IMR-90 (cell line): Measurements from ENCODE around the gene ABHD17C. TPM values are rescaled to one million over a fixed set of nuclear protein-coding genes. Genes with fewer than 3 reads are reported as not detected.
A peak's percentile ranks its signal among the peaks of the same experiment; 100 is the strongest.

Source experiments
- ATAC-seq: fragments of 200-7000 bp; cut with Tn5 transposase; 2 replicates; pipeline ENCODE4 v1.9.1; 2020; ENCODE audit warnings: low read depth, mild to moderate bottlenecking, moderate library complexity
- BruUV-seq: library from RNA; stranded (reverse); fragments of 400-500 nt; replicated peaks from 2 replicates; lab custom pipeline; 2021; lab: Mats Ljungman, UMichigan
- CTCF ChIA-PET: fragments of 300-600 bp; formaldehyde crosslinking; extraction: SDS; loops from one replicate; lab custom pipeline; 2021; ENCODE audit warnings: antibody characterized with exemption; lab: Yijun Ruan, JAX
- POLR2A ChIA-PET: fragments of 300-600 bp; sonication (Branson Sonifier 250); formaldehyde crosslinking; loops from one replicate; lab custom pipeline; 2022; ENCODE audit warnings: antibody characterized with exemption; ENCODE audit not compliant: unreplicated experiment; lab: Charles Lee
- DNase-seq: peaks from one replicate; pipeline ENCODE4 v3.0.0; 2013
- H2AFZ ChIP-seq: replicated peaks from 2 replicates; pipeline ENCODE3; 2013; ENCODE audit warnings: low read length, mild to moderate bottlenecking; ENCODE audit not compliant: poor library complexity
- H2AK5ac ChIP-seq: 2 replicates; pipeline ENCODE4 v1.6.1; 2013; ENCODE audit warnings: low read depth, low read length, inconsistent platforms
- H2AK9ac ChIP-seq: replicated peaks from 2 replicates; pipeline ENCODE3; 2013; ENCODE audit warnings: mild to moderate bottlenecking, low read depth, low read length, moderate library complexity; ENCODE audit not compliant: poor library complexity
- H2BK120ac ChIP-seq: 2 replicates; pipeline ENCODE4 v1.6.1; 2013; ENCODE audit warnings: low read depth, low read length, inconsistent platforms
- H2BK15ac ChIP-seq: 3 replicates; pipeline ENCODE4 v1.6.1; 2013; ENCODE audit warnings: low read depth, low read length, inconsistent platforms
- H2BK20ac ChIP-seq: 2 replicates; pipeline ENCODE4 v1.6.1; 2013; ENCODE audit warnings: low read depth, mild to moderate bottlenecking, inconsistent platforms, low read length, moderate library complexity
- H2BK5ac ChIP-seq: 2 replicates; pipeline ENCODE4 v1.6.1; 2013; ENCODE audit warnings: mild to moderate bottlenecking, low read depth, low read length, inconsistent platforms; ENCODE audit not compliant: poor library complexity, severe bottlenecking
- H3K14ac ChIP-seq: replicated peaks from 2 replicates; pipeline ENCODE4 v1.6.1; 2013; ENCODE audit warnings: low read depth, low read length, inconsistent platforms
- H3K18ac ChIP-seq: 2 replicates; pipeline ENCODE4 v1.6.1; 2013; ENCODE audit warnings: low read depth, low read length, control low read depth
- H3K23ac ChIP-seq: 2 replicates; pipeline ENCODE4 v1.6.1; 2013; ENCODE audit warnings: low read depth, low read length, inconsistent platforms
- H3K27ac ChIP-seq: 2 replicates; pipeline ENCODE4 v1.5.1; 2013; ENCODE audit warnings: mild to moderate bottlenecking, control low read depth, low read length; ENCODE audit not compliant: insufficient read depth
- H3K27me3 ChIP-seq: 2 replicates; pipeline ENCODE4 v1.6.1; 2013; ENCODE audit warnings: low read length; ENCODE audit not compliant: control insufficient read depth, insufficient read depth
- H3K36me3 ChIP-seq: 2 replicates; pipeline ENCODE4 v1.6.1; 2013; ENCODE audit warnings: low read length, mixed read lengths; ENCODE audit not compliant: control insufficient read depth, insufficient read depth
- H3K4ac ChIP-seq: 2 replicates; pipeline ENCODE4 v1.6.1; 2013; ENCODE audit warnings: low read depth, low read length, inconsistent platforms
- H3K4me1 ChIP-seq: 2 replicates; pipeline ENCODE4 v1.6.1; 2013; ENCODE audit warnings: low read length, mixed read lengths; ENCODE audit not compliant: control insufficient read depth, insufficient read depth
- H3K4me2 ChIP-seq: 2 replicates; pipeline ENCODE4 v1.6.1; 2013; ENCODE audit warnings: low read depth, mild to moderate bottlenecking, control low read depth, low read length, moderate library complexity
- H3K4me3 ChIP-seq: 2 replicates; pipeline ENCODE4 v1.5.1; 2013; ENCODE audit warnings: low read depth, mild to moderate bottlenecking, control low read depth, low read length, moderate library complexity; ENCODE audit not compliant: insufficient read depth
- H3K56ac ChIP-seq: 2 replicates; pipeline ENCODE4 v1.6.1; 2013; ENCODE audit warnings: low read length, inconsistent platforms; ENCODE audit not compliant: insufficient read depth; ENCODE audit errors: extremely low read depth
- H3K79me1 ChIP-seq, 2 experiments: 2 replicates each; pipeline ENCODE4 v1.6.1; 2013; ENCODE audit warnings: low read length in 2 of 2, inconsistent platforms in 1 of 2, low read depth in 1 of 2
- H3K9ac ChIP-seq: 2 replicates; pipeline ENCODE4 v1.6.1; 2013; ENCODE audit warnings: low read depth, low read length, control low read depth
- H3K9me1 ChIP-seq: 2 replicates; pipeline ENCODE4 v1.6.1; 2013; ENCODE audit warnings: low read length, inconsistent platforms; ENCODE audit not compliant: insufficient read depth
- H3K9me3 ChIP-seq: 2 replicates; pipeline ENCODE4 v1.6.1; 2013; ENCODE audit warnings: low read length; ENCODE audit not compliant: control insufficient read depth, insufficient read depth
- H4K20me1 ChIP-seq: 2 replicates; pipeline ENCODE4 v1.6.1; 2013; ENCODE audit warnings: low read length, inconsistent platforms; ENCODE audit not compliant: insufficient read depth
- H4K5ac ChIP-seq: 2 replicates; pipeline ENCODE4 v1.6.1; 2013; ENCODE audit warnings: mild to moderate bottlenecking, low read depth, low read length, control low read depth
- H4K8ac ChIP-seq, 2 experiments: 2 replicates each; pipeline ENCODE4 v1.6.1; 2013; ENCODE audit warnings: low read depth in 2 of 2, low read length in 2 of 2, control low read depth in 1 of 2, inconsistent platforms in 1 of 2
- H4K91ac ChIP-seq: 2 replicates; pipeline ENCODE4 v1.6.1; 2013; ENCODE audit warnings: low read depth, low read length, inconsistent platforms; ENCODE audit not compliant: insufficient read depth
- BHLHE40 ChIP-seq: fragments of 150-350 bp; IDR thresholded peaks from 2 replicates; pipeline ENCODE4 v1.6.1; 2016; ENCODE audit warnings: mild to moderate bottlenecking, low read depth, low read length
- CEBPB ChIP-seq: IDR thresholded peaks from 2 replicates; pipeline ENCODE4 v1.6.1; 2012; ENCODE audit warnings: low read depth, low read length, improper control_type of control experiment
- CHD1 ChIP-seq: IDR thresholded peaks from 2 replicates; pipeline ENCODE4 v1.6.1; 2012; ENCODE audit warnings: low read depth, low read length, improper control_type of control experiment
- CTCF ChIP-seq: conservative IDR thresholded peaks from 2 replicates; pipeline ENCODE4 v1.5.1; 2012; ENCODE audit warnings: mild to moderate bottlenecking, low read depth, low read length, improper control_type of control experiment
- ELK1 ChIP-seq: fragments of 150-350 bp; IDR thresholded peaks from 2 replicates; pipeline ENCODE4 v1.6.1; 2016; ENCODE audit warnings: low read depth, mild to moderate bottlenecking, low read length, moderate library complexity, borderline replicate concordance
- FOS ChIP-seq: fragments of 150-350 bp; IDR thresholded peaks from 2 replicates; pipeline ENCODE4 v1.6.1; 2016; ENCODE audit warnings: low read depth, low read length
- MAFK ChIP-seq: IDR thresholded peaks from 2 replicates; pipeline ENCODE4 v1.6.1; 2012; ENCODE audit warnings: low read depth, low read length, improper control_type of control experiment
- MAZ ChIP-seq: IDR thresholded peaks from 2 replicates; pipeline ENCODE4 v1.6.1; 2012; ENCODE audit warnings: low read depth, mild to moderate bottlenecking, low read length, improper control_type of control experiment, moderate library complexity, borderline replicate concordance
- MXI1 ChIP-seq: IDR thresholded peaks from 2 replicates; pipeline ENCODE4 v1.6.1; 2012; ENCODE audit warnings: low read depth, mild to moderate bottlenecking, low read length, moderate library complexity, borderline replicate concordance
- NFE2L2 ChIP-seq: fragments of 150-350 bp; IDR thresholded peaks from 2 replicates; pipeline ENCODE4 v1.6.1; 2016; ENCODE audit warnings: low read depth, mild to moderate bottlenecking, low read length
- POLR2A ChIP-seq: IDR thresholded peaks from 2 replicates; pipeline ENCODE4 v1.6.1; 2012; ENCODE audit warnings: mild to moderate bottlenecking, low read depth, low read length
- RAD21 ChIP-seq: IDR thresholded peaks from 2 replicates; pipeline ENCODE4 v1.6.1; 2012; ENCODE audit warnings: low read length, improper control_type of control experiment
- RCOR1 ChIP-seq: IDR thresholded peaks from 2 replicates; pipeline ENCODE4 v1.6.1; 2012; ENCODE audit warnings: mild to moderate bottlenecking, low read length, improper control_type of control experiment; ENCODE audit not compliant: insufficient replicate concordance
- RFX5 ChIP-seq: IDR thresholded peaks from 2 replicates; pipeline ENCODE4 v1.8.0; 2012; ENCODE audit warnings: low read depth, mild to moderate bottlenecking, low read length, moderate library complexity
- SMC3 ChIP-seq: fragments of 150-350 bp; IDR thresholded peaks from 2 replicates; pipeline ENCODE4 v1.6.1; 2016; ENCODE audit warnings: low read depth, mild to moderate bottlenecking, antibody characterized with exemption, low read length, moderate library complexity
- USF2 ChIP-seq: fragments of 150-350 bp; IDR thresholded peaks from 2 replicates; pipeline ENCODE4 v1.6.1; 2017; ENCODE audit warnings: mild to moderate bottlenecking, antibody characterized with exemption, low read length, low read depth
- WGBS, 2 experiments: methylation state at CpG; one replicate each; pipeline versions ENCODE4 v1.1.5 to v1.1.7; 2013; ENCODE audit warnings: missing lambda C conversion rate in 2 of 2; ENCODE audit not compliant: insufficient read length in 1 of 2; ENCODE audit errors: extremely low coverage in 2 of 2; 5-methylcytosine and 5-hydroxymethylcytosine counted together
- dilution Hi-C: fragments of 300-500 bp; cut with HindIII; formaldehyde crosslinking; loops from one replicate; pipeline ENCODE4 v1.14.3; 2018; ENCODE audit warnings: low sequenced_read_pairs; ENCODE audit not compliant: unreplicated experiment
- in situ Hi-C: fragments of 300-500 bp; cut with MboI; formaldehyde crosslinking; loops from 3 replicates; pipeline ENCODE4 v1.14.3; 2019; ENCODE audit warnings: low sequenced_read_pairs, inconsistent platforms, mixed read lengths
- intact Hi-C: fragments of 100-400 bp; cut with micrococcal nuclease; formaldehyde crosslinking; loops from 2 replicates; pipeline ENCODE4 v1.10.0; 2022
- polyA plus RNA-seq, 3 experiments: library from polyadenylated mRNA; depleted of rRNA; stranded (reverse); fragments of >200 nt; gene quantifications; 2 replicates each; pipeline ENCODE4 v1.2.3, GENCODE V29; 2012; ENCODE audit warnings: low replicate concordance in 1 of 3
- total RNA-seq: library from RNA; depleted of rRNA; stranded (reverse); fragments of >200 nt; gene quantifications from 2 replicates; pipeline ENCODE4 v1.2.3, GENCODE V29; 2012

Gene ABHD17C
- total and polyA plus RNA-seq, 2 of the 4 experiments (the other 2 are of a cell fraction), result 5.4 to 10.3 TPM

- intact Hi-C loops, result no loop called here
These were observed 9.5 kb upstream of the ABHD17C start for GRCh38 chr15:80685628-80686027.

More at GRCh38 chr15:80685628-80686027, 9.5 kb upstream of the ABHD17C start:
- in situ Hi-C loops, result loop anchor here (5.0 kb wide), 1 partner anchor 48 kb away; no protein-coding TSS in a partner anchor
- H2AK5ac ChIP-seq, result no peak overlapping the region
- CTCF ChIA-PET, result no interaction called here
- H3K23ac ChIP-seq, result no peak overlapping the region
- no peak overlapping the region for H2BK15ac ChIP-seq
- peak overlapping the region; percentile 53; the same call in 1 of the 2 replicates for H3K14ac ChIP-seq
- BruUV-seq, result no TSS peak
- no peak overlapping the region for H4K5ac ChIP-seq
- H4K8ac ChIP-seq, result no peak overlapping the region
- H3K79me1 ChIP-seq, result peaks cover 0 to 2% of the 10 kb centered on the region in 2 experiments; a peak in 1 of 4 replicates
- H2BK5ac ChIP-seq, result no peak overlapping the region
- no peaks in the 10 kb centered on the region for H3K9me3 ChIP-seq
- H3K4me3 ChIP-seq, result no peak overlapping the region
- DNase-seq (no peak), ATAC-seq (no peak)
- H3K56ac ChIP-seq, result no peak overlapping the region
- peaks cover 3% of the 10 kb centered on the region; the same call in 1 of the 2 replicates for H3K27me3 ChIP-seq
- H2AK9ac ChIP-seq, result no peak overlapping the region
- TF ChIP-seq MXI1, result no peak
- no peak for TF ChIP-seq MAFK
- no peak for TF ChIP-seq USF2
- TF ChIP-seq RFX5, result no peak
- no peak for TF ChIP-seq SMC3
- TF ChIP-seq CHD1, result no peak
- TF ChIP-seq MAZ, result no peak
- TF ChIP-seq FOS, result no peak
- TF ChIP-seq RAD21, result no peak
- TF ChIP-seq BHLHE40, result no peak
- TF ChIP-seq ELK1, result no peak
- no peak for TF ChIP-seq CEBPB
- TF ChIP-seq RCOR1, result no peak
- no peak for TF ChIP-seq NFE2L2
- TF ChIP-seq CTCF, result no peak
- no peak for TF ChIP-seq POLR2A
- no peak overlapping the region for H3K18ac ChIP-seq
- no peak overlapping the region for H3K4ac ChIP-seq
- no peaks in the 10 kb centered on the region for H3K4me1 ChIP-seq
- H4K91ac ChIP-seq, result no peak overlapping the region
- no peak overlapping the region for H2BK120ac ChIP-seq
- no peak overlapping the region for H3K27ac ChIP-seq
- H3K4me2 ChIP-seq, result no peak overlapping the region
- H2AFZ ChIP-seq, result no peak overlapping the region
- POLR2A ChIA-PET, result no interaction called here
- no peak overlapping the region for H2BK20ac ChIP-seq
- no peaks in the 10 kb centered on the region for H3K36me3 ChIP-seq
- no peak overlapping the region for H3K9ac ChIP-seq
- H4K20me1 ChIP-seq, result no peaks in the 10 kb centered on the region
- H3K9me1 ChIP-seq, result no peaks in the 10 kb centered on the region
- WGBS, 2 experiments, result 83% methylated on average over 1 of the region's 1 CpG; no CpG with 5 or more reads in 1 of the 2 experiments
- dilution Hi-C loops, result no loop called here
